Measurements from ENCODE around the gene PI4KA. TPM values are rescaled to one million over a fixed set of nuclear protein-coding genes. Genes with fewer than 3 reads are reported as not detected.
A peak's percentile ranks its signal among the peaks of the same experiment; 100 is the strongest.

Gene PI4KA
- total and polyA plus RNA-seq, 2 donors (not counting 1 experiment from before 2014, with no cell fraction given) = 26.4 to 40.6 TPM

- H3K9ac ChIP-seq (ENCODE audit: insufficient read depth, low read length) = no peak overlapping the region
- H3K4me1 ChIP-seq (ENCODE audit: control insufficient read depth, extremely low read depth, insufficient read depth, low read length) = peaks cover 5% of the 10 kb centered on the region
- H3K79me2 ChIP-seq (ENCODE audit: control insufficient read depth, insufficient read depth, low read length) = no peaks in the 10 kb centered on the region
- no peak overlapping the region for H3K4me3 ChIP-seq (replicated peaks in 1 of 4; ENCODE audit: control extremely low read depth in 1 of 4, insufficient read depth in 1 of 4, low read depth in 3 of 4, low read length in 4 of 4)
- H3K4me2 ChIP-seq (ENCODE audit: extremely low read depth, insufficient read depth, low read length) = no peak overlapping the region
- H3K36me3 ChIP-seq (ENCODE audit: control insufficient read depth, insufficient read depth, low read length) = peaks cover 2% of the 10 kb centered on the region
- H3K27me3 ChIP-seq (ENCODE audit: control insufficient read depth, insufficient read depth, low read length) = no peaks in the 10 kb centered on the region
- DNase-seq (ENCODE audit: low read depth in 2 of 2) = peak; percentile 72 to 82
- no peak overlapping the region for H2AFZ ChIP-seq (ENCODE audit: low read length)
- H4K20me1 ChIP-seq (ENCODE audit: control insufficient read depth, extremely low read depth, insufficient read depth, low read length) = no peaks in the 10 kb centered on the region
- H3K9me3 ChIP-seq (ENCODE audit: control insufficient read depth, insufficient read depth, low read depth, low read length) = no peaks in the 10 kb centered on the region
- H3K27ac ChIP-seq (ENCODE audit: insufficient read depth, low read length) = no peak overlapping the region
- no peak for TF ChIP-seq EZH2 (IDR thresholded peaks at IDR 0.05; ENCODE audit: low read length, missing control alignments)
- no peak for TF ChIP-seq CTCF (conservative IDR thresholded peaks at IDR 0.05 in 1 of 2, IDR thresholded peaks at IDR 0.05 in 1 of 2; ENCODE audit: low read depth in 1 of 2, low read length in 2 of 2)
Measured at GRCh38 chr22:20779818-20780158, 78.8 kb downstream of the PI4KA start.

DNA sequence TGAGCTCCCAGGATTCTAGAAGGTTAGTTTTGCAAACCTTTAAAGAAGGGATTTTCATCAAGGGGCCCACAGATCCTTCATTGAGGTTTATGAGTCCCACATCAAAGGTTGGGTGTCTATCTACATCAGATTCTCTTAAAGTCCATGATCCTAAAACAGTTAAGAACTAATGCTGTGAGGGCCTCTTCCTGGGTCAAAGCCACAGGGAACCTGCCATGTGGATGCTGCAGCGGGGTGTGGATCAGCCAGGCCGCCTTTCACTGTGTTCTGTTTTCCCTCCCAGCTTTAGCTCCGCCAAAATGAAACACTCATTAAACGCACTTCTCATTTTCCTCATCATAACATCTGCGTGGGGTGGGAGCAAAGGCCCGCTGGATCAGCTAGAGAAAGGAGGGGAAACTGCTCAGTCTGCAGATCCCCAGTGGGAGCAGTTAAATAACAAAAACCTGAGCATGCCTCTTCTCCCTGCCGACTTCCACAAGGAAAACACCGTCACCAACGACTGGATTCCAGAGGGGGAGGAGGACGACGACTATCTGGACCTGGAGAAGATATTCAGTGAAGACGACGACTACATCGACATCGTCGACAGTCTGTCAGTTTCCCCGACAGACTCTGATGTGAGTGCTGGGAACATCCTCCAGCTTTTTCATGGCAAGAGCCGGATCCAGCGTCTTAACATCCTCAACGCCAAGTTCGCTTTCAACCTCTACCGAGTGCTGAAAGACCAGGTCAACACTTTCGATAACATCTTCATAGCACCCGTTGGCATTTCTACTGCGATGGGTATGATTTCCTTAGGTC, 79.4 kb downstream of the PI4KA start:
- H3K4me2 ChIP-seq (ENCODE audit: extremely low read depth, insufficient read depth, low read length) = no peak overlapping the region

More for the DNA sequence above, 79.4 kb downstream of the PI4KA start:
- no peaks in the 10 kb centered on the region for H3K9me3 ChIP-seq (ENCODE audit: control insufficient read depth, insufficient read depth, low read depth, low read length)
- TF ChIP-seq CTCF (conservative IDR thresholded peaks at IDR 0.05 in 1 of 2, IDR thresholded peaks at IDR 0.05 in 1 of 2; ENCODE audit: low read depth in 1 of 2, low read length in 2 of 2) (no peak), EZH2 (IDR thresholded peaks at IDR 0.05; ENCODE audit: low read length, missing control alignments) (no peak)
- no peak overlapping the region for H2AFZ ChIP-seq (ENCODE audit: low read length)
- no peak overlapping the region for H3K9ac ChIP-seq (ENCODE audit: insufficient read depth, low read length)
- no peaks in the 10 kb centered on the region for H3K27me3 ChIP-seq (ENCODE audit: control insufficient read depth, insufficient read depth, low read length)
- no peaks in the 10 kb centered on the region for H4K20me1 ChIP-seq (ENCODE audit: control insufficient read depth, extremely low read depth, insufficient read depth, low read length)
- peaks cover 2% of the 10 kb centered on the region for H3K36me3 ChIP-seq (ENCODE audit: control insufficient read depth, insufficient read depth, low read length)
- H3K79me2 ChIP-seq (ENCODE audit: control insufficient read depth, insufficient read depth, low read length) = no peaks in the 10 kb centered on the region
- H3K27ac ChIP-seq (ENCODE audit: insufficient read depth, low read length) = no peak overlapping the region
- H3K4me1 ChIP-seq (ENCODE audit: control insufficient read depth, extremely low read depth, insufficient read depth, low read length) = peaks cover 5% of the 10 kb centered on the region
- H3K4me3 ChIP-seq (replicated peaks in 1 of 4; ENCODE audit: control extremely low read depth in 1 of 4, insufficient read depth in 1 of 4, low read depth in 3 of 4, low read length in 4 of 4) = no peak overlapping the region
- no peak for DNase-seq (ENCODE audit: low read depth in 2 of 2)
